OCI-LY1 (cell line): ENCODE data around the gene AGO1.

Experiments
- EZH2 ChIP-seq: fragments of 200-600 bp; sonication (generic), shearing (Covaris generic); IDR thresholded peaks from 2 replicates; pipeline ENCODE4 v1.8.0; 2017; ENCODE audit warnings: borderline replicate concordance, mixed run types, mild to moderate bottlenecking, antibody characterized with exemption, low read length, moderate library complexity, mixed read lengths
- TF ChIP-seq, protein P1 (sequence below): fragments of 200-600 bp; sonication (generic), shearing (Covaris generic); IDR thresholded peaks from 2 replicates; pipeline ENCODE4 v1.5.1; 2017; ENCODE audit warnings: mild to moderate bottlenecking, antibody characterized with exemption, low read length, moderate library complexity, mixed read lengths

DNA sequence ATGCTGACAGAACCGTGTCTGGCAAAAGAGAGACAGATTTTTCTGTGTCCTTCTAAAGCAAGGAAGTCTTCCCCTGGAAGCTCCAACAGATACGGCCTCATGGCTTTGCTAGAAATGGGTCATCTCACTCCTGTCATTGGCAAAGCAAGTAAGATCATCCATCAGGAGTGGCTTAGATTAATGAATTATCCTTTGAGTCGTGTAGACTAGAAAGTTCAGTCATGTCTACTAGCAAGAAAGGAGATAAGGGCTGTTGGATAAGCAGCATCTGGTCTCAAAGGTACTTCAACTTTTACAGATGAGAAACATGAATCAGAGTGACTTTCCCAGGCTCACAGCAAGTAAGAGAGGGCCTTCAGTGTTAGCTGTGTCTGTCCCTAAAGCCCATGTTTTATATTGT, 44.5 kb downstream of the AGO1 start:
- TF ChIP-seq, protein P1, sequence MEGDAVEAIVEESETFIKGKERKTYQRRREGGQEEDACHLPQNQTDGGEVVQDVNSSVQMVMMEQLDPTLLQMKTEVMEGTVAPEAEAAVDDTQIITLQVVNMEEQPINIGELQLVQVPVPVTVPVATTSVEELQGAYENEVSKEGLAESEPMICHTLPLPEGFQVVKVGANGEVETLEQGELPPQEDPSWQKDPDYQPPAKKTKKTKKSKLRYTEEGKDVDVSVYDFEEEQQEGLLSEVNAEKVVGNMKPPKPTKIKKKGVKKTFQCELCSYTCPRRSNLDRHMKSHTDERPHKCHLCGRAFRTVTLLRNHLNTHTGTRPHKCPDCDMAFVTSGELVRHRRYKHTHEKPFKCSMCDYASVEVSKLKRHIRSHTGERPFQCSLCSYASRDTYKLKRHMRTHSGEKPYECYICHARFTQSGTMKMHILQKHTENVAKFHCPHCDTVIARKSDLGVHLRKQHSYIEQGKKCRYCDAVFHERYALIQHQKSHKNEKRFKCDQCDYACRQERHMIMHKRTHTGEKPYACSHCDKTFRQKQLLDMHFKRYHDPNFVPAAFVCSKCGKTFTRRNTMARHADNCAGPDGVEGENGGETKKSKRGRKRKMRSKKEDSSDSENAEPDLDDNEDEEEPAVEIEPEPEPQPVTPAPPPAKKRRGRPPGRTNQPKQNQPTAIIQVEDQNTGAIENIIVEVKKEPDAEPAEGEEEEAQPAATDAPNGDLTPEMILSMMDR, result no peak
- TF ChIP-seq EZH2, result no peak
